ENCODE measurements around the gene ELMO2. TPM values are rescaled to one million over a fixed set of nuclear protein-coding genes. Genes with fewer than 3 reads are reported as not detected.
"Not testable (repeated sequence)": the region's sequence is repeated elsewhere in the genome, so short reads cannot be mapped to it uniquely, and the experiment has no call there.

Gene ELMO2
- total RNA-seq, 1 experiment from 2014 or later: 51.6 TPM

DNA sequence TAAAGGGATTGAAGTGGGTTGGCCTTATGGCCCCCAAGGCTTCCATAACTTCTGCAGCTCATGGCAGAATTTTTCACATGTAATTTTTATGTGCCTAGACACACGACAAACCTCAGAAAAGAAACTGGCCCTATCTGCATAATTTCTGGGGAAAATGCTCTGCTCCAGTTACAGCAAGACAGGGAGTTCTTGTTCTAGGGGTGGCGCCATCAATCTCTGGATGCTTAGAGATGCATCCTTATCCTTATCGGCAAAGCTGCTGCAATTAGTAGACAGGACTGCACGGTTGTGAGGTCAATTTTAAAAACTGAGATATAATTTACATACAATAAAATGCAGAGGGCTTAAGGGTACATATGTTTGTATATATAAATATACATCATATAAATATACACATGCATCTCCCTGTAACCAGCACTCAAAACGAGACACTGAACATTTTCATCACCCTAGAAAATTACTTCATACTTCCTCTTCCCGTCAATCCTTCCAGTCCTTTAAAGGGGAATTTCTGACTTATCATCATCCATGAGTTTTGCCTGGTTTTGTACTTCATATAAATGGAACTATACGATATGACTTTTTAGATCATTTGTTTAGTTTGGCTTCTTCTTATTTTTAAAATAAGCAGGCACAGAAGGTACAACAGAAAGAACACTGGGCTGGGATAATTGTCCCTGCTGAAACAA lies 10.2 kb downstream of the ELMO2 start:
- Histone ChIP-seq H3K9me3 (replicated peaks) (no peaks in the 10 kb centered on the region), H3K4me3 (no peak overlapping the region), H3K36me3 (peaks cover 38% of the 10 kb centered on the region), H3K4me1 (peaks cover 5% of the 10 kb centered on the region; the same call in 1 of the 2 replicates), H3K27ac (no peak overlapping the region), H3K27me3 (no peaks in the 10 kb centered on the region)
- DNase-seq: no peak

GRCh38 chr20:46394872-46395760 lies 11.3 kb downstream of the ELMO2 start:
- DNase-seq: no peak
- H3K9me3 ChIP-seq (replicated peaks): no peaks in the 10 kb centered on the region
- no peaks in the 10 kb centered on the region for H3K4me1 ChIP-seq
- no peak overlapping the region for H3K27ac ChIP-seq
- H3K27me3 ChIP-seq: no peaks in the 10 kb centered on the region
- no peak overlapping the region for H3K4me3 ChIP-seq
- H3K36me3 ChIP-seq: peaks cover 47% of the 10 kb centered on the region

- no peak for DNase-seq
- no peaks in the 10 kb centered on the region for H3K9me3 ChIP-seq (replicated peaks)
- no peaks in the 10 kb centered on the region for H3K27me3 ChIP-seq
- peaks cover 56% of the 10 kb centered on the region for H3K36me3 ChIP-seq
- H3K4me3 ChIP-seq: no peak overlapping the region
- no peaks in the 10 kb centered on the region for H3K4me1 ChIP-seq
- no peak overlapping the region for H3K27ac ChIP-seq
Observed at GRCh38 chr20:46393967-46394366, 12.4 kb downstream of the ELMO2 start.

GRCh38 chr20:46388937-46389336 lies 17.5 kb downstream of the ELMO2 start:
- no peak for DNase-seq
- no peak overlapping the region for H3K4me3 ChIP-seq
- H3K27me3 ChIP-seq: no peaks in the 10 kb centered on the region
- no peak overlapping the region for H3K27ac ChIP-seq
- H3K4me1 ChIP-seq: no peaks in the 10 kb centered on the region
- H3K36me3 ChIP-seq: peaks cover 66% of the 10 kb centered on the region
- no peaks in the 10 kb centered on the region for H3K9me3 ChIP-seq (replicated peaks)

DNA sequence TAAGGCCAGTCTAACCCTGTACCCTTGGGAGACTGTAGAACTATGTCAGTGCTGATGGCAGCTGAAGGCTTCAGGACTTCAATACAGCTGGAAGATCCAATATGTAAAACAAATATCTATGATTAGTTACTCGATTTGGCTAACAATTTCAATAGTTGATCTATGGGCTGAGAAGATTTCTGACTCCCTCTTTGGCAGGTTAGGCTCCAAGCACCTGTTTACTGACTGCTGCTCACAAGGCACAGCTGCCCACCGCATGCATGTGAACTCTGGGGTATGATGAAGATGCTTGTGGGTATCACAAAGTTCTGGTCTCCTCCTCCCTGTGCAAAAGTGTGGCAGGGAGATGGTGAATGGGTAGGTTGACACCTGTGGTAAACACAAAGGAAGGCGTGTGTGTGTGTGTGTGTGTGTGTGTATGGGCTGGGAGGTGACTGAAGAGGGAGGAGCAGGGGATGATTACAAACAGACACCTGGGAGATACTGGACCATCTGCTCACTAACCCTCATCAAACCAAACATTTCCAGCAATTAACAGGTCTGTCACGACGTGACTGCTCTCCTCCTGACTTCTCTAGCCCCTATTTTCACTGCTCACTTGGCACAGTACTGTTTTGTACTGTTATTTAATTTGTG lies 18.1 kb downstream of the ELMO2 start:
- Histone ChIP-seq H3K4me1 (no peaks in the 10 kb centered on the region), H3K27ac (no peak overlapping the region), H3K36me3 (peaks cover 65% of the 10 kb centered on the region), H3K9me3 (replicated peaks) (no peaks in the 10 kb centered on the region), H3K27me3 (no peaks in the 10 kb centered on the region), H3K4me3 (no peak overlapping the region)
- DNase-seq: no peak

- DNase-seq; H3K4me1 ChIP-seq; H3K4me3 ChIP-seq; H3K9me3 ChIP-seq (replicated peaks); H3K27ac ChIP-seq; H3K27me3 ChIP-seq: not testable (repeated sequence)
- H3K36me3 ChIP-seq: peaks cover 62% of the 10 kb centered on the region
Observed at GRCh38 chr20:46387054-46387453, 19.4 kb downstream of the ELMO2 start.

DNA sequence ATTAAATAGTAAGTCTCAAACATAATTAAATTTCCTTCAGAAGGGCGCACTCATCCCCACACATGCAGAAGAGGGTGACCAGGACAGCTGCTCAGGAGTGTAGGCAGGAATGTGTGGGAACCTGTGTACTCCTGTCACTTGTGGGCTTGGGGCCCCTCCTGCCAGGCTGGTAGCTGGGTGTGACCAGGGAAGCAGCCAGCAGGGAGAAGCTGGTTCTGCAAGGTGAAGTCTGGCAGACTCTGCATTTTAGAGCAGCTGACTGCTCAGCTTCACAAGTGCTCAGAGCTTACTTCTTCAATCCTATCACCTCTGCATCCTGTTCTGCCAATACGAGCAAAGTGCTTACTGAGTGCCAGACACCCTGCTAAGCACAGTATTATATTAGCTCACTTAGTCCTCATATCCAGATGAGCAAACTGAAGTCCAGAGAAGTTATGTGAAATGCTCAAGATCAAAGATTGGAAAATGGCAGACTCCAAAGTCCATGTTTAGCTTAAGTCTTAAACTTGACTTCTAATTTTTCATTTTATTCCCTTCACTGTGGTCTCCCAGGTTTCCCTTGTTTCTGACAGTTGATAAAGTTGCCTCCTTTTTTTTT lies 27.9 kb downstream of the ELMO2 start:
- Histone ChIP-seq H3K4me1 (no peaks in the 10 kb centered on the region), H3K36me3 (peaks cover 66% of the 10 kb centered on the region), H3K9me3 (replicated peaks) (no peaks in the 10 kb centered on the region), H3K4me3 (no peak overlapping the region), H3K27ac (no peak overlapping the region), H3K27me3 (no peaks in the 10 kb centered on the region)
- no peak for DNase-seq

DNA sequence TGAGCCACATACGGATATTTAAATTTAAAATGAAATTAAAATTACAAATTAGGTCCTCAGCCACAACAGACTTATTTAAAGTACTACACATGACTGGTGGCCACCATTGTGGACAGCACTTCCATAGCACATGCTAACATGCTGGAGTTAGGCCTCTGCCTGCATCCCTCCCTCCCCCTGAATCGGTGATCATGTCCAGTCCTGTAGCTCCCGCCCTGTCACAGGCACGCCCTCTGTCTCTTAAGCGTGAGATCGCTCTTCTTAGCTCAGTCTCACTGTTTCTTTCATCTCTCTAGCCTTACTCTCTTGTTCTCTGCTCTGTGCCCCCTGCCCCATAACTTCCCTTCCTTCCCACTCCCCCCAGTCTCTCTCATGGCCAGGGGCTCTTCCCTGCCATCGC lies 28.9 kb downstream of the ELMO2 start:
- no peaks in the 10 kb centered on the region for H3K4me1 ChIP-seq
- no peak overlapping the region for H3K4me3 ChIP-seq
- H3K27ac ChIP-seq: no peak overlapping the region
- no peaks in the 10 kb centered on the region for H3K9me3 ChIP-seq (replicated peaks)
- H3K27me3 ChIP-seq: no peaks in the 10 kb centered on the region
- no peak for DNase-seq
- peaks cover 68% of the 10 kb centered on the region for H3K36me3 ChIP-seq

DNA sequence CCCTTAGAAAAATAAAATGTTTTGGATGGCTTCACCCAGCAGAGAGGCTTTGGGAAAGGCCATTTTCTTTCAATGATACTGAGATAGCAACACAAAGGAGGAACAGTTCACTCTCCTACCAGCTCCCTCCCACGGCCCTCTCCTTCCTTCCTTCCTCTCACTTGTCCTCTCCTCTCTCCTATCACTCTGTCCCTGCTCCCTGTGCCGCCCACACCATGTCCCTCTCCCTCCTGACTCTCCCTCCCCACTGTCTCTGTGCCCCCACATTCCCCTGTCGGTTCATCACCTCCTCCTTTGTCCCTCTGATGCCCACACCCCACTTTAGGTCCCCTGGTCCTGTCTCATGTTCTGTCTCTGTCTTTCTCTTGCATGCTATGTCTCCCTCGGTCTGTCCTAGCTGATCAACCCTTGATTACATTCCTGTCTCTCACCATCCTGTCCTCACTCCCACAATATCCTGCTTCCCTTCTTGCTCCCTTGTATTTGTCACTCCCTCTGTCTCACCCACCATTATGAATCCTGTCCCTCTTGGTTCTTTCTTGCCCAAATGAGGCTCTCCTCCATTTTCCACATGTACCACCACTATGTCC lies 30.1 kb downstream of the ELMO2 start:
- Histone ChIP-seq H3K9me3 (replicated peaks) (no peaks in the 10 kb centered on the region), H3K36me3 (peaks cover 75% of the 10 kb centered on the region), H3K27ac (no peak overlapping the region), H3K4me3 (no peak overlapping the region), H3K27me3 (no peaks in the 10 kb centered on the region), H3K4me1 (no peaks in the 10 kb centered on the region)
- no peak for DNase-seq

- DNase-seq: no peak
- Histone ChIP-seq H3K27me3 (no peaks in the 10 kb centered on the region), H3K36me3 (peaks cover 77% of the 10 kb centered on the region), H3K9me3 (replicated peaks) (no peaks in the 10 kb centered on the region), H3K27ac (no peak overlapping the region), H3K4me3 (no peak overlapping the region), H3K4me1 (no peaks in the 10 kb centered on the region)
Observed at GRCh38 chr20:46375771-46376170, 30.6 kb downstream of the ELMO2 start.

- no peak for DNase-seq
- Histone ChIP-seq H3K27ac (no peak overlapping the region), H3K4me3 (no peak overlapping the region), H3K36me3 (peaks cover 75% of the 10 kb centered on the region), H3K4me1 (no peaks in the 10 kb centered on the region), H3K9me3 (replicated peaks) (no peaks in the 10 kb centered on the region), H3K27me3 (no peaks in the 10 kb centered on the region)
Observed at GRCh38 chr20:46374383-46374782, 32.0 kb downstream of the ELMO2 start.

DNA sequence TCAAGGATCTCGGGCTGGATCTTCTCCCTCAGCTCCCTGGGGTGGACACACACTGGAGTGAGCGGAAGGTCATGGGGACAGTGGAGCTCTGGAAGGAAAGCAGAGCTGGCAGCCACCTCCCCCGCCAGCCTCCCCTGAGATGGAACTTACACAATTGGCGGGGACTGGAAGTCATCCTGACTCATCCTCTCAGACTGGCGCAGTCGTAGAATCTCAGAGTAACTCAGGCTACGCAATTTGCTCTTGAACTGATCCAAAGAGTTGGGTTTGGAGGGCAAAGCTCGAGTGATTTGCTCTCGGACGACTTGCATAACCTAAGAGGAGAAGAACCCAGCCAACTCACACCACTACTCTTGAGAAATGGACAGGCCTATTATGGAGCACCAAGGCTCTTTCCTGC lies 34.8 kb downstream of the ELMO2 start:
- Histone ChIP-seq H3K4me3 (no peak overlapping the region), H3K4me1 (no peaks in the 10 kb centered on the region), H3K27me3 (no peaks in the 10 kb centered on the region), H3K27ac (no peak overlapping the region), H3K9me3 (replicated peaks) (no peaks in the 10 kb centered on the region), H3K36me3 (peaks cover 79% of the 10 kb centered on the region)
- no peak for DNase-seq

DNA sequence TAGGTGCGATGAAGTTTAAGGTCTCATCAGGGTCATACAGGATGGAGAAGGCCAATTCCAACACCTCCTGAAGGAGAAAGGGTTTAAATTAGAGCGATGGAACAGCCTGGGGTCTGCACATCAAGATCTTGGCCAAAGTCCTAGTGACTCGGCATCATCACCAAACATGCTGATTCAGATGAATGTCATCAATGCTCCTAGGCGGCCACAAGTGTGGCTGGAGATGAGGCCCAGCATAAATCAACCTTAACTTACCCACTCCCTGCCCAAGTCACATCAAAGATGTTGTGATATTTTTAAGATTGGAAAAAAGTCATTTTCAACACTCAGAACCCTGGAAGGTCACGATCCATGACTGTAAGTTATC lies 37.5 kb downstream of the ELMO2 start:
- Histone ChIP-seq H3K4me3 (no peak overlapping the region), H3K9me3 (replicated peaks) (no peaks in the 10 kb centered on the region), H3K27ac (no peak overlapping the region), H3K4me1 (no peaks in the 10 kb centered on the region), H3K36me3 (peaks cover 62% of the 10 kb centered on the region), H3K27me3 (no peaks in the 10 kb centered on the region)
- no peak for DNase-seq

- Histone ChIP-seq H3K4me3 (no peak overlapping the region), H3K9me3 (replicated peaks) (no peaks in the 10 kb centered on the region), H3K27me3 (no peaks in the 10 kb centered on the region), H3K4me1 (peaks cover 3% of the 10 kb centered on the region), H3K27ac (no peak overlapping the region), H3K36me3 (peaks cover 58% of the 10 kb centered on the region)
- DNase-seq: no peak
Observed at GRCh38 chr20:46367967-46368901, 38.2 kb downstream of the ELMO2 start.
